ENCODE data around the gene ASIC3.

Gene ASIC3

GRCh38 chr7:151058781-151059366, 10.5 kb downstream of the ASIC3 start:
- DNase-seq, result peak; percentile 62

- DNase-seq, result peak; percentile 71
Observed at GRCh38 chr7:151059367-151060112, 11.2 kb downstream of the ASIC3 start, which contains the start of gene SLC4A2. Gene SLC4A2, plus strand, starts transcription at chr7:151059589. Its CDS starts 2,399 bp downstream, at chr7:151061988.

- no peak for DNase-seq
Observed at GRCh38 chr7:151060113-151060415, 11.7 kb downstream of the ASIC3 start.

GRCh38 chr7:151060416-151061212, 12.3 kb downstream of the ASIC3 start:
- DNase-seq, result peak; percentile 72

GRCh38 chr7:151061213-151062110, 13.1 kb downstream of the ASIC3 start:
- DNase-seq, result no peak

GRCh38 chr7:151062111-151062398, 13.7 kb downstream of the ASIC3 start:
- no peak for DNase-seq

GRCh38 chr7:151062399-151063211, 14.3 kb downstream of the ASIC3 start:
- no peak for DNase-seq

GRCh38 chr7:151063212-151063561, 14.9 kb downstream of the ASIC3 start:
- DNase-seq, result no peak

GRCh38 chr7:151064454-151064853, 16.1 kb downstream of the ASIC3 start:
- DNase-seq, result no peak

- DNase-seq, result no peak
Observed at GRCh38 chr7:151064993-151065392, 16.7 kb downstream of the ASIC3 start.

- no peak for DNase-seq
Observed at GRCh38 chr7:151065516-151065915, 17.2 kb downstream of the ASIC3 start.

GRCh38 chr7:151066273-151066974, 18.1 kb downstream of the ASIC3 start:
- DNase-seq, result no peak

GRCh38 chr7:151068069-151068773, 19.9 kb downstream of the ASIC3 start:
- DNase-seq, result no peak

- DNase-seq, result no peak
Observed at GRCh38 chr7:151069841-151070573, 21.7 kb downstream of the ASIC3 start.

- DNase-seq, result no peak
Observed at GRCh38 chr7:151070574-151070960, 22.2 kb downstream of the ASIC3 start.

GRCh38 chr7:151071032-151071866, 22.9 kb downstream of the ASIC3 start:
- no peak for DNase-seq

GRCh38 chr7:151073990-151074389, 25.7 kb downstream of the ASIC3 start:
- no peak for DNase-seq

GRCh38 chr7:151074817-151075661, 26.7 kb downstream of the ASIC3 start:
- DNase-seq, result no peak

GRCh38 chr7:151075662-151075971, 27.3 kb downstream of the ASIC3 start:
- no peak for DNase-seq
